Measurements from ENCODE around the gene IGF2.

DNA sequence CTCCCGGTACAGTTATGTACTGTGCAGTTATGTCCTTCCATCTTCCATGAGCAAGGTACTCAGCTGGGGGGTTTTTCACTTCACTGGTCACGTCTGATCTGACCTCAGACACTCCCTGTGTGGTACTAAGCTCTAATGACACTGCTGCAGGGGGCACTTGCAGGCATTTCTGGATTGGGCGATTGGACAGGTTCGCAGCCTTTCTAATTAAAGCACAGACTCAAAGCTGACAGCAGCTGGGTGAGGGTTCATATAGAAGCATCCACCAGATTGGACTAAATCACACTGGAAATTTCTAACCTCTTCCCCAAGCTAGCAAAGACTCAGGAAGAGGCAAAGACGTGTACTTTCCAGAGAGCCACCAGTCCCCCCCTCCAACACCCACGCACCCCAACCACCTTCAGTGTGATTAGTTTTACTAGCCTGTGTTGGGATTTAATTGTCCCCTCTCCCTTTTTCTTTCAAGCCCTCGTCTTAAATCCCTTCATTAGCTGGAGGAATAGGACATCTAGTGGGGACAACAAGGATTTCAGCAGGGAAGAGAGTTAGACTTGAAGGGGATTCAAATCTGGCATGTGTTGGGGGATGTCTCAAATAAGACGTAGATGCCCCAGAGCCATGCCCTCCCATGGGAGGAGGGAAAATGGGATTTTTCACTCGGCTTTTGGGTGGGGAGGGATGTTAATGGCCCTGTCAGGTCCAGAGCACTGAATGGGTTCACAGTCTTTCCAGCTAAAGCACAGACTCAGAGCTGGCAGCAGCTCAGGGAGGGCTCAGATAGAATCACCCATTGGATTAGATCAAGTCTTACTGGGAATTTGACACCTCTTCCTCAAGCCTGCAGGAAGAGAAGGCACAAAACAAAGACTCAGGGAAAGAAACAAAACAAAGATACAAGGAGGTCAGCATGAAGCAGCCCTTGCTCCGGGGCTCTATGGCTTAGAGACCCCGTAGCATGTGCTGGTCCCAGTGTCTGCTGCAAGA is 11.0 kb upstream of the IGF2 start:
- TF ChIP-seq YY1 (IDR thresholded peaks at IDR 0.05; ENCODE audit: insufficient read depth, insufficient read length) (no peak), ZNF274 (IDR thresholded peaks at IDR 0.05; ENCODE audit: low read depth, low read length) (no peak), SUZ12 (IDR thresholded peaks at IDR 0.05; ENCODE audit: extremely low read depth, insufficient read depth, insufficient read length) (no peak)
